Measurements from ENCODE around the gene RBM11. TPM values are rescaled to one million over a fixed set of nuclear protein-coding genes. Genes with fewer than 3 reads are reported as not detected.
A peak's percentile ranks its signal among the peaks of the same experiment; 100 is the strongest.
"Not testable (repeated sequence)": the region's sequence is repeated elsewhere in the genome, so short reads cannot be mapped to it uniquely, and the experiment has no call there.

Gene RBM11, protein sequence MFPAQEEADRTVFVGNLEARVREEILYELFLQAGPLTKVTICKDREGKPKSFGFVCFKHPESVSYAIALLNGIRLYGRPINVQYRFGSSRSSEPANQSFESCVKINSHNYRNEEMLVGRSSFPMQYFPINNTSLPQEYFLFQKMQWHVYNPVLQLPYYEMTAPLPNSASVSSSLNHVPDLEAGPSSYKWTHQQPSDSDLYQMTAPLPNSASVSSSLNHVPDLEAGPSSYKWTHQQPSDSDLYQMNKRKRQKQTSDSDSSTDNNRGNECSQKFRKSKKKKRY
- total RNA-seq, result 10 to 100 TPM; 17.4 to 18.7 TPM
- polyA plus RNA-seq (2013, experiment 1 of 2), result 4.8 TPM
- 6.7 TPM for polyA plus RNA-seq (2013, experiment 2 of 2)
- total RNA-seq, result 1.00 to 12.5 (median 3.7) reads per million in 172 experiments

GRCh38 chr21:14215971-14216641, at the start of gene RBM11:
Gene RBM11 (plus strand): TSS chr21:14216157. CDS start chr21:14216187, 30 bp downstream.
- peaks cover 8% of the 10 kb centered on the region for H3K4me1 Mint-ChIP-seq (ENCODE audit: low read depth)
- H3K36me3 Mint-ChIP-seq (ENCODE audit: low read depth), result peaks cover 7% of the 10 kb centered on the region
- Histone ChIP-seq H3K36me3 (ENCODE audit: insufficient read depth, low read length) (no peaks in the 10 kb centered on the region), H3K9me3 (ENCODE audit: control insufficient read depth in 1 of 2, insufficient read depth in 1 of 2, low read length in 2 of 2) (peaks cover 0 to 5% of the 10 kb centered on the region in 2 experiments), H3K27ac (ENCODE audit: low read depth in 1 of 2, low read length in 2 of 2) (peak within 1 kb of the TSS in 1 of 2 donors; percentile 50), H3K27me3 (ENCODE audit: control insufficient read depth in 1 of 2, insufficient read depth in 2 of 2, low read length in 2 of 2) (no peaks in the 10 kb centered on the region), H3K4me1 (ENCODE audit: insufficient read depth, low read length) (peaks cover 10% of the 10 kb centered on the region), H3K4me3 (ENCODE audit: low read length) (peak within 1 kb of the TSS; percentile 81)
- CTCF ChIA-PET, result interaction anchor here (1.8 kb wide), 1 partner anchor 10 kb away, joined by 3 read pairs; no protein-coding TSS in a partner anchor
- intact Hi-C loops (cut with DNase I, micrococcal nuclease), result loop anchor here in 1 of 2 experiments (5.0 to 10.0 kb wide), 4 partner anchors 166 to 1509 kb away; partner anchors contain the start of genes HSPA13 and USP25
- peak; percentile 56 to 90 (median 74) for DNase-seq
- no peak for TF ChIP-seq CTCF (IDR thresholded peaks at IDR 0.05)
- H3K27me3 Mint-ChIP-seq, result no peaks in the 10 kb centered on the region
- H3K4me3 Mint-ChIP-seq, result peak within 1 kb of the TSS; percentile 92
- peak within 1 kb of the TSS; percentile 66 for H3K27ac Mint-ChIP-seq
- peak; percentile 97 for ATAC-seq (ENCODE audit: poor library complexity)
- no peaks in the 10 kb centered on the region for H3K9me3 Mint-ChIP-seq
- POLR2A ChIA-PET, result interaction anchor here (0.5 to 1.8 kb wide), 6 partner anchors 21 to 1217 kb away, joined by 3 to 5 read pairs (median 3); partner anchors contain the start of genes HSPA13 and NRIP1

DNA sequence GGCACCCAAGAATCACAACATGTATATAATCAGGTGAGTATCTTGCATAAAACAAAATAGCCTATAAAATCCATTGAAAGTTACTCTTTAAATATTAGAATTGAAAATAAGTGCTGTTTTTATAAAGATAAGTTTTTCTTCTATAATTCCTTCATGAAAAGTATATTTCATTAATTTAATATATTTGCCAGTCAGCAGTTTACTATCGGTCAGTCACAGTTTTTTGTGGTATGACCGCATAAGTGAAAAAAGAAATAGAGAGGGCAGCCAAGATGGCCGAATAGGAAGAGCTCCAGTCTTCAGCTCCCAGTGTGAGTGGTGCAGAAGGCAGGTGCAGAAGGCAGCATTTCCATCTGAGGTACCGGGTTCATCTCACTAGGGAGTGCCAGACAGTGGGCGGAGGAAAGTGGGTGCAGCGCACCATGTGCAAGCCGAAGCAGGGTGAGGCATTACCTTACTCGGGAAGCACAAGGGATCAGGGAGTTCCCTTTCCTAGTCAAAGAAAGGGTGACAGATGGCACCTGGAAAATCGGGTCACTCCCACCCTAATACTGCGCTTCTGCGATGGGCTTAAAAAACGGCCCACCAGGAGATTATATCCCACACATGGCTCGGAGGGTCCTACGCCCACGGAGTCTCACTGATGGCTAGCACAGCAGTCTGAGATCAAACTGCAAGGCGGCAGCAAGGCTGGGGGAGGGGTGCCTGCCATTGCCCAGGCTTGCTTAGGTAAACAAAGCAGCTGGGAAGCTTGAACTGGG, 49.3 kb upstream of the RBM11 start:
- DNase-seq; H3K9me3 Mint-ChIP-seq; POLR2A ChIA-PET; H3K4me1 Mint-ChIP-seq (ENCODE audit: low read depth); H3K27me3 ChIP-seq (ENCODE audit: control insufficient read depth in 1 of 2, insufficient read depth in 2 of 2, low read length in 2 of 2); H3K4me1 ChIP-seq (ENCODE audit: insufficient read depth, low read length); H3K36me3 ChIP-seq (ENCODE audit: insufficient read depth, low read length); intact Hi-C loops (cut with DNase I, micrococcal nuclease); H3K27me3 Mint-ChIP-seq; ATAC-seq (ENCODE audit: poor library complexity); H3K36me3 Mint-ChIP-seq (ENCODE audit: low read depth); H3K4me3 Mint-ChIP-seq; H3K4me3 ChIP-seq (ENCODE audit: low read length); H3K27ac ChIP-seq (ENCODE audit: low read depth in 1 of 2, low read length in 2 of 2); H3K9me3 ChIP-seq (ENCODE audit: control insufficient read depth in 1 of 2, insufficient read depth in 1 of 2, low read length in 2 of 2); CTCF ChIA-PET; H3K27ac Mint-ChIP-seq: not testable (repeated sequence)

DNA sequence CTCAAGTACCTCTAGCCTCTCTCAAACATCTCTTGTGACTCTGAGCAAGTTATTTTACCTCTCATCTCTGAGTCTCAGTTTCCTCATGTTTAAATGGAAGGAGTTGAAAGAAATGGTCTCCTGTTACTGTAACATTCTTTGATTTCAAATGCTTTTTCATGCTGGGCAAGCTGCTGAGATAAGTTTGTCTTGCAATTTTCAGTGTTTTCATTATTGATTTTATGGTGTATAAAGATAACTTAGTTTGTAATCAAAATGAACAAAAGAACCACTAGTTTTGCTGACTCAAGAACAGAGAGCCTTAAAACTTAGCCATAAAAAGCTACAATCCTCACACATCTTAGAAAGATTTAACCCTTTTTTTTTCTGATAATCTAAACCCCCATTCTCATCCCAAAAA, 9.7 kb upstream of the RBM11 start:
- no peak for TF ChIP-seq CTCF (IDR thresholded peaks at IDR 0.05)
- intact Hi-C loops (cut with DNase I, micrococcal nuclease), result no loop called here
- no peaks in the 10 kb centered on the region for H3K36me3 ChIP-seq (ENCODE audit: insufficient read depth, low read length)
- H3K4me3 Mint-ChIP-seq, result no peak overlapping the region
- H3K27ac ChIP-seq (ENCODE audit: low read depth in 1 of 2, low read length in 2 of 2), result no peak overlapping the region
- ATAC-seq (ENCODE audit: poor library complexity) (no peak), DNase-seq (no peak)
- no peaks in the 10 kb centered on the region for H3K4me1 Mint-ChIP-seq (ENCODE audit: low read depth)
- H3K27ac Mint-ChIP-seq, result no peak overlapping the region
- ChIA-PET CTCF (no interaction called here), POLR2A (no interaction called here)
- H3K27me3 ChIP-seq (ENCODE audit: control insufficient read depth in 1 of 2, insufficient read depth in 2 of 2, low read length in 2 of 2), result no peaks in the 10 kb centered on the region
- no peak overlapping the region for H3K4me3 ChIP-seq (ENCODE audit: low read length)
- H3K36me3 Mint-ChIP-seq (ENCODE audit: low read depth), result no peaks in the 10 kb centered on the region
- no peaks in the 10 kb centered on the region for H3K9me3 Mint-ChIP-seq
- peaks cover 18% of the 10 kb centered on the region for H3K27me3 Mint-ChIP-seq
- H3K9me3 ChIP-seq (ENCODE audit: control insufficient read depth in 1 of 2, insufficient read depth in 1 of 2, low read length in 2 of 2), result no peaks in the 10 kb centered on the region
- H3K4me1 ChIP-seq (ENCODE audit: insufficient read depth, low read length), result no peaks in the 10 kb centered on the region

Data from CD4-positive, alpha-beta T cell (primary cell).